ENCODE results near the gene CATSPERB.

Gene CATSPERB

GRCh38 chr14:91750634-91751198 is 18.8 kb upstream of the CATSPERB start:
- ChIA-PET CTCF (no interaction called here), POLR2A (no interaction called here)
- TF ChIP-seq ARNT (IDR thresholded peaks at IDR 0.05) (no peak), SP1 (IDR thresholded peaks at IDR 0.05) (no peak)
- DNase-seq (ENCODE audit: extremely low spot score) = no peak

DNA sequence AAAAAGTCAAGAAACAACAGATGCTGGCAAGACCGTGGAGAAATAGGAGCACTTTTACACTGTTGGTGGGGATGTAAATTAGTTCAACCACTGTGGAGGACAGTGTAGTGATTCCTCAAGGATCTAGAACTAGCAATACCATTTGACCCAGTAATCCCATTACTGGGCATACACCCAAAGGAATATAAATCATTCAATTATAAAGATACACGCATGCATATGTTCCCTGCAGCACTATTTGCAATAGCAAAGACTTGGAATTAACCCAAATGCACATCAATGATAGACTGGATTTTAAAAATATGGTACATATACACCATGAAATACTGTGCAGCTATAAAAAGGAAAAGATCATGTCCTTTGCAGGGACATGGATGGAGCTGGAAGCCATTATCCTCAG is 18.0 kb upstream of the CATSPERB start:
- POLR2A ChIA-PET = no interaction called here
- CTCF ChIA-PET = no interaction called here
- TF ChIP-seq, protein P1, sequence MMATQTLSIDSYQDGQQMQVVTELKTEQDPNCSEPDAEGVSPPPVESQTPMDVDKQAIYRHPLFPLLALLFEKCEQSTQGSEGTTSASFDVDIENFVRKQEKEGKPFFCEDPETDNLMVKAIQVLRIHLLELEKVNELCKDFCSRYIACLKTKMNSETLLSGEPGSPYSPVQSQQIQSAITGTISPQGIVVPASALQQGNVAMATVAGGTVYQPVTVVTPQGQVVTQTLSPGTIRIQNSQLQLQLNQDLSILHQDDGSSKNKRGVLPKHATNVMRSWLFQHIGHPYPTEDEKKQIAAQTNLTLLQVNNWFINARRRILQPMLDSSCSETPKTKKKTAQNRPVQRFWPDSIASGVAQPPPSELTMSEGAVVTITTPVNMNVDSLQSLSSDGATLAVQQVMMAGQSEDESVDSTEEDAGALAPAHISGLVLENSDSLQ (IDR thresholded peaks at IDR 0.05) = no peak
- no peak for TF ChIP-seq L3MBTL2 (conservative IDR thresholded peaks at IDR 0.05)
- TF ChIP-seq FOXA1 (IDR thresholded peaks at IDR 0.05) = no peak
- no peak for TF ChIP-seq TARDBP (IDR thresholded peaks at IDR 0.05)
- no peak for TF ChIP-seq ELF4 (IDR thresholded peaks at IDR 0.05)
- no peak for TF ChIP-seq SP1 (IDR thresholded peaks at IDR 0.05)
- no peak for TF ChIP-seq SUZ12 (IDR thresholded peaks at IDR 0.05)
- no peak for TF ChIP-seq ZNF384 (IDR thresholded peaks at IDR 0.05)
- no peak for TF ChIP-seq FOXM1 (IDR thresholded peaks at IDR 0.05; ENCODE audit: borderline replicate concordance)
- no peak for TF ChIP-seq BHLHE40 (IDR thresholded peaks at IDR 0.05; ENCODE audit: borderline replicate concordance)
- no peak for TF ChIP-seq NFRKB (IDR thresholded peaks at IDR 0.05)
- DNase-seq (ENCODE audit: extremely low spot score) = no peak

- DNase-seq (ENCODE audit: extremely low spot score) = no peak
- TF ChIP-seq L3MBTL2 (conservative IDR thresholded peaks at IDR 0.05) (no peak), BHLHE40 (IDR thresholded peaks at IDR 0.05; ENCODE audit: borderline replicate concordance) (no peak), ELF4 (IDR thresholded peaks at IDR 0.05) (no peak)
- POLR2A ChIA-PET = no interaction called here
- CTCF ChIA-PET = no interaction called here
These were observed 16.2 kb upstream of the CATSPERB start for GRCh38 chr14:91748049-91748448.

DNA sequence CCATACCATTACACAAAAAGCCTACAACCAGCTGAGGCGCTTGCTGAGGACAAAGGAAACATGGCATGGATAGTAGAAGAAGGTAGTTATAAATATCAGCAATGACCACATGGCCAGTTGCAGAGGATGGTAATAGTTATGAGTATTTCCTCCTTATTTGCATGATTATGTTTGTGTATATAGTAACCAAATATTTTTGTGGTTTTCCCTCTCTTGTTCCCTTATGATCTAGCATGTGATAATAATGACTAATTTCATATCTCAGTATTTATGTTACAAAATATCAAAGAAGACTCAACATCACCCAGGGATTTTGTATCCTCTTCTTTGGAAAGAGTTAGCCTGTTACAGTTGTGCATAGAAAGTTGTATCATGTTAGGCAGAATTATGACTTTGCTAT is 13.5 kb upstream of the CATSPERB start:
- no peak for DNase-seq (ENCODE audit: extremely low spot score)
- ChIA-PET CTCF (no interaction called here), POLR2A (no interaction called here)
- TF ChIP-seq ARNT (IDR thresholded peaks at IDR 0.05) (no peak), NFRKB (IDR thresholded peaks at IDR 0.05) (no peak), L3MBTL2 (conservative IDR thresholded peaks at IDR 0.05) (no peak), CTBP1 (IDR thresholded peaks at IDR 0.05; ENCODE audit: borderline replicate concordance) (no peak), BHLHE40 (IDR thresholded peaks at IDR 0.05; ENCODE audit: borderline replicate concordance) (no peak)
- TF ChIP-seq, protein P1 (IDR thresholded peaks at IDR 0.05) = no peak

GRCh38 chr14:91744068-91744480 is 12.2 kb upstream of the CATSPERB start:
- no peak for DNase-seq (ENCODE audit: extremely low spot score)
- ChIA-PET CTCF (no interaction called here), POLR2A (no interaction called here)
- TF ChIP-seq, protein P1 (IDR thresholded peaks at IDR 0.05) = peak; percentile 37
- no peak for TF ChIP-seq LEF1 (IDR thresholded peaks at IDR 0.05; ENCODE audit: borderline replicate concordance)
- no peak for TF ChIP-seq FOXA1 (IDR thresholded peaks at IDR 0.05)
- no peak for TF ChIP-seq HDGF (IDR thresholded peaks at IDR 0.05; ENCODE audit: borderline replicate concordance)
- no peak for TF ChIP-seq FOXK2 (IDR thresholded peaks at IDR 0.05)
- no peak for TF ChIP-seq NFRKB (IDR thresholded peaks at IDR 0.05)
- TF ChIP-seq TARDBP (IDR thresholded peaks at IDR 0.05) = no peak

- ChIA-PET POLR2A (no interaction called here), CTCF (no interaction called here)
- no peak for DNase-seq (ENCODE audit: extremely low spot score)
- TF ChIP-seq FOXM1 (IDR thresholded peaks at IDR 0.05; ENCODE audit: borderline replicate concordance) (no peak), NFRKB (IDR thresholded peaks at IDR 0.05) (no peak), BHLHE40 (IDR thresholded peaks at IDR 0.05; ENCODE audit: borderline replicate concordance) (no peak), TARDBP (IDR thresholded peaks at IDR 0.05) (no peak), FOXK2 (IDR thresholded peaks at IDR 0.05) (no peak), ZNF384 (IDR thresholded peaks at IDR 0.05) (no peak), L3MBTL2 (conservative IDR thresholded peaks at IDR 0.05) (no peak), FOXA1 (IDR thresholded peaks at IDR 0.05) (no peak), SP1 (IDR thresholded peaks at IDR 0.05) (no peak), CTBP1 (IDR thresholded peaks at IDR 0.05; ENCODE audit: borderline replicate concordance) (no peak), ARNT (IDR thresholded peaks at IDR 0.05) (no peak), SUZ12 (IDR thresholded peaks at IDR 0.05) (no peak), LEF1 (IDR thresholded peaks at IDR 0.05; ENCODE audit: borderline replicate concordance) (no peak), ELF4 (IDR thresholded peaks at IDR 0.05) (no peak), HDGF (IDR thresholded peaks at IDR 0.05; ENCODE audit: borderline replicate concordance) (no peak)
- TF ChIP-seq, protein P1 (IDR thresholded peaks at IDR 0.05) = no peak
These were observed 11.4 kb upstream of the CATSPERB start for GRCh38 chr14:91743305-91743653.

All from HEK293T (cell line).